IMR-90 (cell line): ENCODE measurements around the gene KCTD4. TPM values are rescaled to one million over a fixed set of nuclear protein-coding genes. Genes with fewer than 3 reads are reported as not detected.

Experiments
- ATAC-seq: fragments of 200-7000 bp; cut with Tn5 transposase; 2 replicates; pipeline ENCODE4 v1.9.1; 2020; ENCODE audit warnings: low read depth, mild to moderate bottlenecking, moderate library complexity
- BruUV-seq: library from RNA; stranded (reverse); fragments of 400-500 nt; replicated peaks from 2 replicates; lab custom pipeline; 2021; lab: Mats Ljungman, UMichigan
- CTCF ChIA-PET: fragments of 300-600 bp; formaldehyde crosslinking; extraction: SDS; loops from one replicate; lab custom pipeline; 2021; ENCODE audit warnings: antibody characterized with exemption; lab: Yijun Ruan, JAX
- POLR2A ChIA-PET: fragments of 300-600 bp; sonication (Branson Sonifier 250); formaldehyde crosslinking; loops from one replicate; lab custom pipeline; 2022; ENCODE audit warnings: antibody characterized with exemption; ENCODE audit not compliant: unreplicated experiment; lab: Charles Lee
- DNase-seq: peaks from one replicate; pipeline ENCODE4 v3.0.0; 2013
- H2AFZ ChIP-seq: replicated peaks from 2 replicates; pipeline ENCODE3; 2013; ENCODE audit warnings: low read length, mild to moderate bottlenecking; ENCODE audit not compliant: poor library complexity
- H2AK5ac ChIP-seq: 2 replicates; pipeline ENCODE4 v1.6.1; 2013; ENCODE audit warnings: low read depth, low read length, inconsistent platforms
- H2AK9ac ChIP-seq: replicated peaks from 2 replicates; pipeline ENCODE3; 2013; ENCODE audit warnings: mild to moderate bottlenecking, low read depth, low read length, moderate library complexity; ENCODE audit not compliant: poor library complexity
- H2BK120ac ChIP-seq: 2 replicates; pipeline ENCODE4 v1.6.1; 2013; ENCODE audit warnings: low read depth, low read length, inconsistent platforms
- H2BK15ac ChIP-seq: 3 replicates; pipeline ENCODE4 v1.6.1; 2013; ENCODE audit warnings: low read depth, low read length, inconsistent platforms
- H2BK20ac ChIP-seq: 2 replicates; pipeline ENCODE4 v1.6.1; 2013; ENCODE audit warnings: low read depth, mild to moderate bottlenecking, inconsistent platforms, low read length, moderate library complexity
- H2BK5ac ChIP-seq: 2 replicates; pipeline ENCODE4 v1.6.1; 2013; ENCODE audit warnings: mild to moderate bottlenecking, low read depth, low read length, inconsistent platforms; ENCODE audit not compliant: poor library complexity, severe bottlenecking
- H3K14ac ChIP-seq: replicated peaks from 2 replicates; pipeline ENCODE4 v1.6.1; 2013; ENCODE audit warnings: low read depth, low read length, inconsistent platforms
- H3K18ac ChIP-seq: 2 replicates; pipeline ENCODE4 v1.6.1; 2013; ENCODE audit warnings: low read depth, low read length, control low read depth
- H3K23ac ChIP-seq: 2 replicates; pipeline ENCODE4 v1.6.1; 2013; ENCODE audit warnings: low read depth, low read length, inconsistent platforms
- H3K27ac ChIP-seq: 2 replicates; pipeline ENCODE4 v1.5.1; 2013; ENCODE audit warnings: mild to moderate bottlenecking, control low read depth, low read length; ENCODE audit not compliant: insufficient read depth
- H3K27me3 ChIP-seq: 2 replicates; pipeline ENCODE4 v1.6.1; 2013; ENCODE audit warnings: low read length; ENCODE audit not compliant: control insufficient read depth, insufficient read depth
- H3K36me3 ChIP-seq: 2 replicates; pipeline ENCODE4 v1.6.1; 2013; ENCODE audit warnings: low read length, mixed read lengths; ENCODE audit not compliant: control insufficient read depth, insufficient read depth
- H3K4ac ChIP-seq: 2 replicates; pipeline ENCODE4 v1.6.1; 2013; ENCODE audit warnings: low read depth, low read length, inconsistent platforms
- H3K4me1 ChIP-seq: 2 replicates; pipeline ENCODE4 v1.6.1; 2013; ENCODE audit warnings: low read length, mixed read lengths; ENCODE audit not compliant: control insufficient read depth, insufficient read depth
- H3K4me2 ChIP-seq: 2 replicates; pipeline ENCODE4 v1.6.1; 2013; ENCODE audit warnings: low read depth, mild to moderate bottlenecking, control low read depth, low read length, moderate library complexity
- H3K4me3 ChIP-seq: 2 replicates; pipeline ENCODE4 v1.5.1; 2013; ENCODE audit warnings: low read depth, mild to moderate bottlenecking, control low read depth, low read length, moderate library complexity; ENCODE audit not compliant: insufficient read depth
- H3K56ac ChIP-seq: 2 replicates; pipeline ENCODE4 v1.6.1; 2013; ENCODE audit warnings: low read length, inconsistent platforms; ENCODE audit not compliant: insufficient read depth; ENCODE audit errors: extremely low read depth
- H3K79me1 ChIP-seq, 2 experiments: 2 replicates each; pipeline ENCODE4 v1.6.1; 2013; ENCODE audit warnings: low read length in 2 of 2, inconsistent platforms in 1 of 2, low read depth in 1 of 2
- H3K9ac ChIP-seq: 2 replicates; pipeline ENCODE4 v1.6.1; 2013; ENCODE audit warnings: low read depth, low read length, control low read depth
- H3K9me1 ChIP-seq: 2 replicates; pipeline ENCODE4 v1.6.1; 2013; ENCODE audit warnings: low read length, inconsistent platforms; ENCODE audit not compliant: insufficient read depth
- H3K9me3 ChIP-seq: 2 replicates; pipeline ENCODE4 v1.6.1; 2013; ENCODE audit warnings: low read length; ENCODE audit not compliant: control insufficient read depth, insufficient read depth
- H4K20me1 ChIP-seq: 2 replicates; pipeline ENCODE4 v1.6.1; 2013; ENCODE audit warnings: low read length, inconsistent platforms; ENCODE audit not compliant: insufficient read depth
- H4K5ac ChIP-seq: 2 replicates; pipeline ENCODE4 v1.6.1; 2013; ENCODE audit warnings: mild to moderate bottlenecking, low read depth, low read length, control low read depth
- H4K8ac ChIP-seq, 2 experiments: 2 replicates each; pipeline ENCODE4 v1.6.1; 2013; ENCODE audit warnings: low read depth in 2 of 2, low read length in 2 of 2, control low read depth in 1 of 2, inconsistent platforms in 1 of 2
- H4K91ac ChIP-seq: 2 replicates; pipeline ENCODE4 v1.6.1; 2013; ENCODE audit warnings: low read depth, low read length, inconsistent platforms; ENCODE audit not compliant: insufficient read depth
- BHLHE40 ChIP-seq: fragments of 150-350 bp; IDR thresholded peaks from 2 replicates; pipeline ENCODE4 v1.6.1; 2016; ENCODE audit warnings: mild to moderate bottlenecking, low read depth, low read length
- CEBPB ChIP-seq: IDR thresholded peaks from 2 replicates; pipeline ENCODE4 v1.6.1; 2012; ENCODE audit warnings: low read depth, low read length, improper control_type of control experiment
- CHD1 ChIP-seq: IDR thresholded peaks from 2 replicates; pipeline ENCODE4 v1.6.1; 2012; ENCODE audit warnings: low read depth, low read length, improper control_type of control experiment
- FOS ChIP-seq: fragments of 150-350 bp; IDR thresholded peaks from 2 replicates; pipeline ENCODE4 v1.6.1; 2016; ENCODE audit warnings: low read depth, low read length
- MAFK ChIP-seq: IDR thresholded peaks from 2 replicates; pipeline ENCODE4 v1.6.1; 2012; ENCODE audit warnings: low read depth, low read length, improper control_type of control experiment
- MAZ ChIP-seq: IDR thresholded peaks from 2 replicates; pipeline ENCODE4 v1.6.1; 2012; ENCODE audit warnings: low read depth, mild to moderate bottlenecking, low read length, improper control_type of control experiment, moderate library complexity, borderline replicate concordance
- MXI1 ChIP-seq: IDR thresholded peaks from 2 replicates; pipeline ENCODE4 v1.6.1; 2012; ENCODE audit warnings: low read depth, mild to moderate bottlenecking, low read length, moderate library complexity, borderline replicate concordance
- NFE2L2 ChIP-seq: fragments of 150-350 bp; IDR thresholded peaks from 2 replicates; pipeline ENCODE4 v1.6.1; 2016; ENCODE audit warnings: low read depth, mild to moderate bottlenecking, low read length
- POLR2A ChIP-seq: IDR thresholded peaks from 2 replicates; pipeline ENCODE4 v1.6.1; 2012; ENCODE audit warnings: mild to moderate bottlenecking, low read depth, low read length
- RAD21 ChIP-seq: IDR thresholded peaks from 2 replicates; pipeline ENCODE4 v1.6.1; 2012; ENCODE audit warnings: low read length, improper control_type of control experiment
- RCOR1 ChIP-seq: IDR thresholded peaks from 2 replicates; pipeline ENCODE4 v1.6.1; 2012; ENCODE audit warnings: mild to moderate bottlenecking, low read length, improper control_type of control experiment; ENCODE audit not compliant: insufficient replicate concordance
- RFX5 ChIP-seq: IDR thresholded peaks from 2 replicates; pipeline ENCODE4 v1.8.0; 2012; ENCODE audit warnings: low read depth, mild to moderate bottlenecking, low read length, moderate library complexity
- SMC3 ChIP-seq: fragments of 150-350 bp; IDR thresholded peaks from 2 replicates; pipeline ENCODE4 v1.6.1; 2016; ENCODE audit warnings: low read depth, mild to moderate bottlenecking, antibody characterized with exemption, low read length, moderate library complexity
- dilution Hi-C: fragments of 300-500 bp; cut with HindIII; formaldehyde crosslinking; loops from one replicate; pipeline ENCODE4 v1.14.3; 2018; ENCODE audit warnings: low sequenced_read_pairs; ENCODE audit not compliant: unreplicated experiment
- in situ Hi-C: fragments of 300-500 bp; cut with MboI; formaldehyde crosslinking; loops from 3 replicates; pipeline ENCODE4 v1.14.3; 2019; ENCODE audit warnings: low sequenced_read_pairs, inconsistent platforms, mixed read lengths
- intact Hi-C: fragments of 100-400 bp; cut with micrococcal nuclease; formaldehyde crosslinking; loops from 2 replicates; pipeline ENCODE4 v1.10.0; 2022
- polyA plus RNA-seq, 3 experiments: library from polyadenylated mRNA; depleted of rRNA; stranded (reverse); fragments of >200 nt; gene quantifications; 2 replicates each; pipeline ENCODE4 v1.2.3, GENCODE V29; 2012; ENCODE audit warnings: low replicate concordance in 1 of 3
- total RNA-seq: library from RNA; depleted of rRNA; stranded (reverse); fragments of >200 nt; gene quantifications from 2 replicates; pipeline ENCODE4 v1.2.3, GENCODE V29; 2012
- TF ChIP-seq, protein P1 (sequence below): fragments of 150-350 bp; IDR thresholded peaks from 2 replicates; pipeline ENCODE4 v1.6.1; 2017; ENCODE audit warnings: mild to moderate bottlenecking, antibody characterized with exemption, low read length, low read depth
- TF ChIP-seq, protein P2 (sequence below): fragments of 150-350 bp; IDR thresholded peaks from 2 replicates; pipeline ENCODE4 v1.6.1; 2016; ENCODE audit warnings: low read depth, mild to moderate bottlenecking, low read length, moderate library complexity, borderline replicate concordance
- TF ChIP-seq, protein P3 (sequence below): conservative IDR thresholded peaks from 2 replicates; pipeline ENCODE4 v1.5.1; 2012; ENCODE audit warnings: mild to moderate bottlenecking, low read depth, low read length, improper control_type of control experiment

Gene KCTD4
- total and polyA plus RNA-seq, 2 of the 4 experiments (the other 2 are of a cell fraction), result 0.53 to 0.72 TPM

DNA sequence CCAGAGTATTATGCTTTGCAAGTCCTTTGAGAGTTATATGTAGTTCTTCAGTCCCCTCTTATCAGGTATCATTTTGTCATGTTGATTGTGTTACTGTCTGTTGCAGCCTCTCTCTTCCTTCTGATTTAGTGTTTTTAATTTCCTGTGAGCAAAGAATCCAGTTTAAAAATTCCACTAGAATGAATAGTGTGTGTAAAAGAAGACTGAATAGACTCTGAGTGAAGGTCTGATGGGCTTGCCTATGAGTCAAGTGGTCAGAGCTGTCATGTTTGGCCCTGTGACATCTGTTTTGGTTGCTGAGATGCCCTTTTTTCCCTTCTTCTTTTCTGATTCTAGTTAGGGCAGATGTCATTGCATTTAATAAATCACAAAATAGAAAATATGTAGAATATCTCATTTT lies 23.3 kb upstream of the KCTD4 start:
- ChIA-PET POLR2A (no interaction called here), CTCF (no interaction called here)
- Histone ChIP-seq H3K36me3 (0 out of 2 replicates have a peak, but pooled peaks cover 2% of the 10 kb centered on the region), H3K4me3 (no peak overlapping the region), H4K20me1 (no peaks in the 10 kb centered on the region), H3K9ac (no peak overlapping the region), H3K27ac (no peak overlapping the region), H3K4me2 (peak overlapping the region; percentile 43; the same call in 1 of the 2 replicates), H3K9me3 (no peaks in the 10 kb centered on the region), H4K8ac (no peak overlapping the region), H2BK5ac (peak overlapping the region; percentile 66), H2AFZ (no peak overlapping the region), H3K4me1 (peaks cover 2% of the 10 kb centered on the region; the same call in 1 of the 2 replicates), H2AK5ac (no peak overlapping the region), H3K56ac (no peak overlapping the region), H3K18ac (no peak overlapping the region), H3K23ac (no peak overlapping the region), H2BK15ac (no peak overlapping the region), H3K4ac (no peak overlapping the region), H4K5ac (0 out of 2 replicates have a peak overlapping the region, but pooled peaks have one; percentile 11), H2BK20ac (no peak overlapping the region), H3K27me3 (no peaks in the 10 kb centered on the region), H3K9me1 (peaks cover 3% of the 10 kb centered on the region; the same call in 1 of the 2 replicates), H4K91ac (no peak overlapping the region), H2BK120ac (no peak overlapping the region), H3K79me1 (peaks cover 36 to 46% of the 10 kb centered on the region in 2 experiments), H2AK9ac (no peak overlapping the region), H3K14ac (no peak overlapping the region)
- in situ Hi-C loops, result no loop called here
- no TSS peak for BruUV-seq
- dilution Hi-C loops, result no loop called here
- no peak for TF ChIP-seq NFE2L2
- TF ChIP-seq FOS, result no peak
- no peak for TF ChIP-seq MXI1
- no peak for TF ChIP-seq MAFK
- no peak for TF ChIP-seq CEBPB
- no peak for TF ChIP-seq RAD21
- TF ChIP-seq, protein P1, sequence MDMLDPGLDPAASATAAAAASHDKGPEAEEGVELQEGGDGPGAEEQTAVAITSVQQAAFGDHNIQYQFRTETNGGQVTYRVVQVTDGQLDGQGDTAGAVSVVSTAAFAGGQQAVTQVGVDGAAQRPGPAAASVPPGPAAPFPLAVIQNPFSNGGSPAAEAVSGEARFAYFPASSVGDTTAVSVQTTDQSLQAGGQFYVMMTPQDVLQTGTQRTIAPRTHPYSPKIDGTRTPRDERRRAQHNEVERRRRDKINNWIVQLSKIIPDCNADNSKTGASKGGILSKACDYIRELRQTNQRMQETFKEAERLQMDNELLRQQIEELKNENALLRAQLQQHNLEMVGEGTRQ, result no peak
- no peak for TF ChIP-seq RCOR1
- TF ChIP-seq, protein P2, sequence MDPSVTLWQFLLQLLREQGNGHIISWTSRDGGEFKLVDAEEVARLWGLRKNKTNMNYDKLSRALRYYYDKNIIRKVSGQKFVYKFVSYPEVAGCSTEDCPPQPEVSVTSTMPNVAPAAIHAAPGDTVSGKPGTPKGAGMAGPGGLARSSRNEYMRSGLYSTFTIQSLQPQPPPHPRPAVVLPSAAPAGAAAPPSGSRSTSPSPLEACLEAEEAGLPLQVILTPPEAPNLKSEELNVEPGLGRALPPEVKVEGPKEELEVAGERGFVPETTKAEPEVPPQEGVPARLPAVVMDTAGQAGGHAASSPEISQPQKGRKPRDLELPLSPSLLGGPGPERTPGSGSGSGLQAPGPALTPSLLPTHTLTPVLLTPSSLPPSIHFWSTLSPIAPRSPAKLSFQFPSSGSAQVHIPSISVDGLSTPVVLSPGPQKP, result no peak
- no peak for TF ChIP-seq SMC3
- TF ChIP-seq, protein P3, sequence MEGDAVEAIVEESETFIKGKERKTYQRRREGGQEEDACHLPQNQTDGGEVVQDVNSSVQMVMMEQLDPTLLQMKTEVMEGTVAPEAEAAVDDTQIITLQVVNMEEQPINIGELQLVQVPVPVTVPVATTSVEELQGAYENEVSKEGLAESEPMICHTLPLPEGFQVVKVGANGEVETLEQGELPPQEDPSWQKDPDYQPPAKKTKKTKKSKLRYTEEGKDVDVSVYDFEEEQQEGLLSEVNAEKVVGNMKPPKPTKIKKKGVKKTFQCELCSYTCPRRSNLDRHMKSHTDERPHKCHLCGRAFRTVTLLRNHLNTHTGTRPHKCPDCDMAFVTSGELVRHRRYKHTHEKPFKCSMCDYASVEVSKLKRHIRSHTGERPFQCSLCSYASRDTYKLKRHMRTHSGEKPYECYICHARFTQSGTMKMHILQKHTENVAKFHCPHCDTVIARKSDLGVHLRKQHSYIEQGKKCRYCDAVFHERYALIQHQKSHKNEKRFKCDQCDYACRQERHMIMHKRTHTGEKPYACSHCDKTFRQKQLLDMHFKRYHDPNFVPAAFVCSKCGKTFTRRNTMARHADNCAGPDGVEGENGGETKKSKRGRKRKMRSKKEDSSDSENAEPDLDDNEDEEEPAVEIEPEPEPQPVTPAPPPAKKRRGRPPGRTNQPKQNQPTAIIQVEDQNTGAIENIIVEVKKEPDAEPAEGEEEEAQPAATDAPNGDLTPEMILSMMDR, result no peak
- no peak for TF ChIP-seq RFX5
- TF ChIP-seq MAZ, result no peak
- no peak for TF ChIP-seq BHLHE40
- no peak for TF ChIP-seq POLR2A
- TF ChIP-seq CHD1, result no peak
- intact Hi-C loops, result no loop called here
- DNase-seq (peak; percentile 55), ATAC-seq (peak; percentile 24; the same call in 1 of the 2 replicates)
